Lung microvascular endothelial cell (primary cell): ENCODE results near the gene CHD1L. TPM values are rescaled to one million over a fixed set of nuclear protein-coding genes. Genes with fewer than 3 reads are reported as not detected.
"Not testable (repeated sequence)": the region's sequence is repeated elsewhere in the genome, so short reads cannot be mapped to it uniquely, and the experiment has no call there.

ENCODE experiments used
- DNase-seq, 2 donors: peaks; one replicate each; pipeline versions ENCODE4 v3.0.0 to v3.0.0-alpha.2; 2010; ENCODE audit warnings: low read depth in 2 of 2
- total RNA-seq: library from RNA; depleted of rRNA; stranded (reverse); fragments of >200 nt; gene quantifications from 2 replicates; pipeline ENCODE4 v1.2.1, GENCODE V29; 2014

Gene CHD1L
- total RNA-seq, 1 donor from 2014 or later, result 28.2 TPM

DNA sequence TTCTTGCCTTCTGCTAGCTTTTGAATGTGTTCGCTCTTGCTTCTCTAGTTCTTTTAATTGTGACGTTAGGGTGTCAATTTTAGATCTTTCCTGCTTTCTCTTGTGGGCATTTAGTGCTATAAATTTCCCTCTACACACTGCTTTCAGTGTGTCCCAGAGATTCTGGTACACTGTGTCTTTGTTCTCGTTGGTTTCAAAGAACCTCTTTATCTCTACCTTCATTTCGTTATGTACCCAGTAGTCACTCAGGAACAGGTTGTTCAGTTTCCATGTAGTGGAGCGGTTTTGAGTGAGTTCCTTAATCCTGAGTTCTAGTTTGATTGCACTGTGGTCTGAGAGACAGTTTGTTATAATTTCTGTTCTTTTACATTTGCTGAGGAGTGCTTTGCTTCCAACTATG lies 11.5 kb upstream of the CHD1L start:
- not testable (repeated sequence) for DNase-seq

GRCh38 chr1:147233903-147234302 lies 8.6 kb upstream of the CHD1L start:
- DNase-seq, result not testable (repeated sequence)

- no peak for DNase-seq
These were observed 6.7 kb upstream of the CHD1L start for GRCh38 chr1:147235822-147236221.

GRCh38 chr1:147236448-147236847 lies 6.0 kb upstream of the CHD1L start:
- no peak for DNase-seq

GRCh38 chr1:147236959-147237791 lies 5.3 kb upstream of the CHD1L start:
- no peak for DNase-seq

DNA sequence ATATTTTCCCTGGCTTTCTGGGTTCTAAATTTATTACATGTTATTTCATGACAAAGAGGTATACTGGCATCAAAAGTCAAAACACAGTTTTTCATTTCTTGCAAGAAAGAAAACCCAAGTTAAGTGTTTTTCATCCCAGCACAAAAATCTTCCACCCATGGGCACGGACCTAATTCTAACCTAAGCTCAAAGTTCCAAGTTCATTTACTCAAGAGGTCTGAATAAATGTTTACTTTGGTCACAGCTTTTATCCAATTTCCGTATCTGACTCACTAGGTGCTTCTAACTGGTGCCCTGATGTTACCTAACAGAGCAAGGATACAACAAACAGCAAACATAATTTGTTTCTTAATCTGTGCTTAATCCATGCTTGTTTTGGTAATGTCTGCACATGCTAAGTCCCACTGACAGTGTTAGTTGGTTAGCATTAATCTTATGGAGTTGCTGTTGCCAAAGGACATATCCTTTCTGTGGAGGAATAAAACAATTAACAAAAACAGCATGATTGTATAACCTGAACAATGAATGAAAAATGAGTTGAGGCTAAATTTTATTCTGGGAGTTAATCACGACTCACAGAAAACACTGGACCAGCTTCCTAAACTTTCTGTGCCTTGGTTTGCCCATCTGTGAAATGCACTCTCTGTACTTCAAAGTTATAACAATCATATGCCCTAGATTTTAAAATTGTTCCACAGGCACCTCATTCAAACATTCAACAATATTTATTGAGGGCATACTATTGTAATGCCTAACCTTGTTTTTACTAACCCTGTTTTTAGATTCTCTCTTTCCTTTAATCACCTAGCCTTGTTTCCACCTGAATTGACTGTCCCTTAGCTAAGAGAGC lies 4.2 kb upstream of the CHD1L start:
- no peak for DNase-seq

GRCh38 chr1:147238925-147239820 lies 3.3 kb upstream of the CHD1L start:
- DNase-seq, result no peak

DNA sequence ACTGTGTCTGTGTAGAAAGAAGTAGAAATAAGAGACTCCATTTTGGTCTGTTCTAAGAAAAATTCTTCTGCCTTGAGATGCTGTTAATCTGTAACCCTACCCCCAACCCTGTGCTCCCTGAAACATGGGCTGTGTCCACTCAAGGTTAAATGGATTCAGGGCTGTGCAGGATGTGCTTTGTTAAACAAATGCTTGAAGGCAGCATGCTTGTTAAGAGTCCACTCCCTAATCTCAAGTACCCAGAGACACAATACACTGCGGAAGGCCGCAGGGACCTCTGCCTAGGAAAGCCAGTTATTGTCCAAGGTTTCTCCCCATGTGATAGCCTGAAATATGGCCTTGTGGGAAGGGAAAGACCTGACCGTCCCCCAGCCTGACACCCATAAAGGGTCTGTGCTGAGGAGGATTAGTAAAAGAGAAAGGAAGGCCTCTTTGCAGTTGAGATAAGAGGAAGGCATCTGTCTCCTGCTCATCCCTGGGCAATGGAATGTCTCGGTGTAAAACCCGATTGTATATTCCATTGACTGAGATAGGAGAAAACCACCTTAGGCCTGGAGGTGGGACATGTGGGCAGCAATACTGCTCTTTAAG lies 2.3 kb upstream of the CHD1L start:
- DNase-seq, result not testable (repeated sequence)

GRCh38 chr1:147241934-147242448 lies 493 bp upstream of the CHD1L start:
- DNase-seq, result no peak

GRCh38 chr1:147243228-147243685 lies 773 bp downstream of the CHD1L start:
- DNase-seq, result peak; percentile 41 to 59

DNA sequence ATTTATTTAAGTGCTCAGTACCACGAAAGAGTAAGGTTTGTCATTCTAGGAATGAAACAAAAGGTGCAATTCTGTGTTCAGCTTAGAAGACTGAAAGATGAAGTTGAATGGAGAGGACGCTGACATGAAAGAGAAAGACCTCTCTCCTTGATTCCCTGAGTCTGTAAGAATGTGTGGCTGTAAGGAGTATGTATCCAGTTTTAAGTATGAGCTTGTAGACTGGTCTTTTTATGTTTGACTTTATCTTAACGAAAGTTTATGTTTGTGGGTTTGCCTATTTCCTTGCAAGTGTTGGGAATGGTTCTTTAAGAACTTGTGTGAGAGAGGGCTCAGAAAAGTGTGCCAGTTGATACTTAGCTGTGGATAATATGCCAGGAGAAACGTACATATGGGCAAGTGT lies 1.4 kb downstream of the CHD1L start:
- DNase-seq, result peak in 1 of 2 donors; percentile 15

DNA sequence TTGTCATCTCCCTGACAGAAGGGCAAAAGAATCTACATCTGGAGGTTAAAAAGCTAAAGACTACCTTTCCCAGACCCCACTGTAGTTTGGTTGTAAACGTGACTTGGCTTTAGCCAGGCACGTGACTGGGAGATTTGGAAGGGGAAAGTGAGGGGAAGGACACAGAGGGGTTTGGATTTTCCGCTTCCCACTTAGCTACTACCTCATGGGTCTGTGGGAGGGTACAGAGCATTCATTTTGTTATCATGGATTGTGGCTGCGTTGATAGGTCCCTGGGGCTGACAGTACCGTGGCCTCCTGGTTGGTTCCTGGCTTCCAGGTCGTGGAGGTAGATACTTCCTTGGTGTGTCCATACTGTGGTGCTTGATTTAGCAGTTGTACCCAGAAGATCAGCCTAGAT lies 2.6 kb downstream of the CHD1L start:
- no peak for DNase-seq

DNA sequence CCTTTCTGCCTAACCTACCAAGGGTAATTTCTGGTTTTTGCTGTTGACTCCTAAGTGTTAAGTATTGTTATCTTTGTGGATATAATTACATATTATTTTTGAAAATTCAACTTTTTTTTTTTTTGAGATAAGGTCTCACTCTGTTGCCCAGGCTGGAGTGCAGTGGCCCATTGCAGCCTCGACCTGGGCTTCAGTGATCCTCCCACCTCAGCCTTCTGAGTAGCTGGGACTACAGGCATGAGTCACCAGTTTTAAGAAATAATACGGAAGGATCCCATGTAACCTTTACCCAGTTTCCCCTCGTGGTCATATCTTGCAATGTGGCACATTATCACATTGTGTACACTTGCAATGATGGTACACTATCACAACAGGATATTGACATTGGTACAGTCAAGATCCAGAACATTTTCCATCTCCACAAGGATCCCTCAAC lies 3.1 kb downstream of the CHD1L start:
- DNase-seq, result no peak

- no peak for DNase-seq
These were observed 3.7 kb downstream of the CHD1L start for GRCh38 chr1:147246044-147246690.

GRCh38 chr1:147246910-147247655 lies 4.6 kb downstream of the CHD1L start:
- DNase-seq, result no peak

GRCh38 chr1:147247656-147248238 lies 5.3 kb downstream of the CHD1L start:
- no peak for DNase-seq

- no peak for DNase-seq
These were observed 10.1 kb downstream of the CHD1L start for GRCh38 chr1:147252540-147252939.

- DNase-seq, result no peak
These were observed 18.5 kb downstream of the CHD1L start for GRCh38 chr1:147260956-147261355.

DNA sequence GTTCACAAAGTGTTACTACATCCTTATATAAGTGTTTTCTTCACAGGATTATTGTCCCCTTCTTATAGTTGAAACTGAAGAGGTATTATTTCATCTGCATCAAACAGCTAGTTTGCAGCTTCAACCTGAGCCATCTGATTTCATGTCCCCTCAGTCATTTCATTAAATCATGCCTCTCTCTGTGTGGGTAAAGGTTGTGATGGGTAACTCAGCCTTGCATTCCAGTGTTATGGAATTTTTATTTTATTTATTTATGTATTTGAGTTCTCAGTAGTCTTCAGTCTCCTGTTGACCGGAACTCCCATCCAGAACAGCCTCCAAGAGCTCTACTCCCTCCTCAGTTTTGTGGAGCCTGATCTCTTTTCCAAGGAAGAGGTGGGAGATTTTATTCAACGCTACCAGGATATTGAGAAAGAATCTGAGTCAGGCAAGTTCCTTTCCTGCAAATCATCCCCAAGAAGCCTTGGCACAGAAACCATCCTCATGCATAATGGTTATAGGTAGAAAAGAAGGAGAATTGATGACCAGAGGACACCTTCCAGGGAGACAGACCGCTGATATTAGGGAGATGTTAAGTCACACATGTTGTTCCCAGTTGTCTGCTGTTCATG lies 21.8 kb downstream of the CHD1L start:
- DNase-seq, result peak in 1 of 2 donors; percentile 28
